K562 (cell line): Measurements from ENCODE around the gene SND1.

ENCODE experiments used
- MYC ChIP-seq, 2 experiments: fragments of 250-450 bp in 1 of 2; sonication (Bioruptor Pico) in 1 of 2; IDR thresholded peaks; 2 replicates each; pipeline versions ENCODE4 v1.5.1 to v1.6.1; 2012 to 2021; ENCODE audit warnings: low read depth in 2 of 2, borderline replicate concordance in 1 of 2, improper control_type of control experiment in 1 of 2, low read length in 1 of 2, mild to moderate bottlenecking in 1 of 2, moderate library complexity in 1 of 2
- RAD21 ChIP-seq, 2 experiments: fragments of 250-450 bp in 1 of 2; fragments of 450-650 bp in 1 of 2; sonication (Bioruptor Pico) in 1 of 2; formaldehyde crosslinking in 1 of 2; IDR thresholded peaks in 1 of 2; conservative IDR thresholded peaks in 1 of 2; 2 replicates each; pipeline versions ENCODE4 v1.4.0 to v1.8.0; 2020 to 2022; ENCODE audit warnings: mild to moderate bottlenecking in 2 of 2, moderate library complexity in 1 of 2

DNA sequence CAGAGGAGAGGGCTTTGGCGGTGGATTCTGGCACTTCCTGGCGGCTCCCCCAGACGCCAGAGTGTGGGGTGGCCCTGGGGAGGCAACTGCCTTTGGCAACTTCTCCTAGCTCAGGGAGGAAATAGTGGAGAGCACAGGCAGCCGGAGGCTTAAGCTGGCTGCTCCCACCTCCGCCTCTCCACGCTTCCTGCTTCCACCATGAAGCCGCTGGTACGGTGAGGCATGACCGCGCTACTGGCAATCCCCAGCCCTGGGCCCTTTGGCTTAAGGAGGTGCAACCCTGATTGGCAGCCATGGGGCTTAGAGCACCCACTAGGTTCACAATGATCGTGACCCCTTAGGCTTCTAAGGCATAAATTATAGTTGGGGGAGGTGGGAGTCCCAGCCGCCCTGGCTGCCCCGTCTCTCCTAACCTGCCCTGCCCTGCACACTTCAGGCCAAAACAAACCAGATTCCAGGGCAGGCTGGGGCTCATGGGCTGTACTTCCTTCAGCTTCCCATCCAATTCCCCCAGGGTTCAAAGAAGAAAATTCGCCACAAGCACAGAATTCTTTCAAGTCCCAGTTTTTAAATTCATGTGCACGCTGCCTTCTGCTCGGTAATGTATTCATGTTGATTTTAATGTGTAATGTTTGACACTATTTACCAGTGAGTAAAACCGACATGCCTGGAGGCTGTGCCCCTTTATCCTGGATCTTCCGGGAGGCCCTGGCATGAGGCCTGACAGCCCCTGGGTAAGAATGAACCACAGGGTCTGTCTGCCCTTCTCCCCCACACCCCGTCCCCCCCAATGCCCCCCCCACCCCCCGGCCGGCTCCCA is 469.9 kb downstream of the SND1 start:
- TF ChIP-seq RAD21 (CRISPR knock-in tag; conservative IDR thresholded peaks at IDR 0.05 in 1 of 2, IDR thresholded peaks at IDR 0.05 in 1 of 2): no peak
- TF ChIP-seq MYC (IDR thresholded peaks at IDR 0.05; ENCODE audit: low read depth, low read length): no peak; the same call in 1 of the 2 replicates
- TF ChIP-seq MYC (CRISPR knock-in tag; IDR thresholded peaks at IDR 0.05; ENCODE audit: borderline replicate concordance, low read depth): no peak
